HCT116 (cell line): ENCODE results near the gene CRYGA.

Experiments
- CEBPB ChIP-seq: IDR thresholded peaks from 2 replicates; pipeline ENCODE4 v1.6.1; 2012; ENCODE audit warnings: low read depth
- EZH2 ChIP-seq: fragments of 200-600 bp; sonication (generic); IDR thresholded peaks from 2 replicates; pipeline ENCODE4 v1.6.1; 2017; ENCODE audit warnings: antibody characterized with exemption, mixed run types
- EZH2phosphoT487 ChIP-seq: fragments of 200-600 bp; IDR thresholded peaks from 2 replicates; pipeline ENCODE4 v1.6.1; 2018; ENCODE audit warnings: antibody characterized with exemption, borderline replicate concordance
- POLR2A ChIP-seq: IDR thresholded peaks from 2 replicates; pipeline ENCODE4 v1.7.0; 2011; ENCODE audit warnings: borderline replicate concordance; ENCODE audit not compliant: insufficient read depth, insufficient read length; ENCODE audit errors: extremely low read depth
- POLR2AphosphoS5 ChIP-seq: IDR thresholded peaks from 2 replicates; pipeline ENCODE4 v1.6.1; 2011; ENCODE audit warnings: mild to moderate bottlenecking, low read depth, low read length, moderate library complexity
- RAD21 ChIP-seq: IDR thresholded peaks from 2 replicates; pipeline ENCODE4 v1.6.1; 2012; ENCODE audit warnings: low read depth, mild to moderate bottlenecking
- TCF7L2 ChIP-seq: IDR thresholded peaks from 2 replicates; pipeline ENCODE4 v1.7.0; 2011; ENCODE audit warnings: borderline replicate concordance, inconsistent platforms; ENCODE audit not compliant: insufficient read depth, insufficient read length; ENCODE audit errors: extremely low read depth
- YY1 ChIP-seq: IDR thresholded peaks from 2 replicates; pipeline ENCODE4 v1.6.1; 2011; ENCODE audit warnings: low read length, low read depth, moderate library complexity, mild to moderate bottlenecking; ENCODE audit not compliant: insufficient replicate concordance; ENCODE audit errors: extremely low read depth
- ZNF274 ChIP-seq: fragments of 200-500 bp; sonication (Bioruptor generic); IDR thresholded peaks from 2 replicates; pipeline ENCODE4 v1.6.1; 2014; ENCODE audit warnings: mild to moderate bottlenecking, low read depth, low read length, inconsistent platforms
- TF ChIP-seq, protein P1 (sequence below), 3 experiments: fragments of 200-600 bp in 1 of 3; sonication (generic) in 1 of 3; IDR thresholded peaks in 2 of 3; conservative IDR thresholded peaks in 1 of 3; 2 replicates each; pipeline ENCODE4 v1.5.1; 2012 to 2017; ENCODE audit warnings: low read depth in 2 of 3, low read length in 2 of 3, antibody characterized with exemption in 1 of 3, borderline replicate concordance in 1 of 3, control low read depth in 1 of 3, mild to moderate bottlenecking in 1 of 3, mixed read lengths in 1 of 3, mixed run types in 1 of 3, moderate library complexity in 1 of 3; ENCODE audit not compliant: insufficient read depth in 1 of 3
- TF ChIP-seq, protein P2 (sequence below): IDR thresholded peaks from 2 replicates; pipeline ENCODE4 v1.6.1; 2012

DNA sequence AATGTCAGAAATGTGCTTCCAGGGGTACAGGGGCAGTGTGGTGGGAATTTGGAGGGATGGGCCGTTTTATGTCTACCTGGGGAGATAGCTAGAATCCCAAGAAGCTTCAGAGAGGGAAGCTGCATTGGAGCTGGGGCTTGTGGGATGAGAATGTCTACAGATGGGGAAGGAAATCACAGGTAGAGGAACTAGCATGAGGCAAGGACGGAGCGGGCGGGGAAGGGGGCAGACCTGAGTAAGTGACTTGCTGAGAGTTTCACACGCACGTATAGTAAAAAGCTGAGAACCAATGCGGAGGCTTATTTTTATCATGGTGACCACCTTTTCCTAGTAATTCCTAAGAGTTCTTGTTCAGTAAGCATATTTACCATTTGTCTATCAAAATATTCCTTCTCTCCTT lies 20.1 kb upstream of the CRYGA start:
- TF ChIP-seq, protein P1, sequence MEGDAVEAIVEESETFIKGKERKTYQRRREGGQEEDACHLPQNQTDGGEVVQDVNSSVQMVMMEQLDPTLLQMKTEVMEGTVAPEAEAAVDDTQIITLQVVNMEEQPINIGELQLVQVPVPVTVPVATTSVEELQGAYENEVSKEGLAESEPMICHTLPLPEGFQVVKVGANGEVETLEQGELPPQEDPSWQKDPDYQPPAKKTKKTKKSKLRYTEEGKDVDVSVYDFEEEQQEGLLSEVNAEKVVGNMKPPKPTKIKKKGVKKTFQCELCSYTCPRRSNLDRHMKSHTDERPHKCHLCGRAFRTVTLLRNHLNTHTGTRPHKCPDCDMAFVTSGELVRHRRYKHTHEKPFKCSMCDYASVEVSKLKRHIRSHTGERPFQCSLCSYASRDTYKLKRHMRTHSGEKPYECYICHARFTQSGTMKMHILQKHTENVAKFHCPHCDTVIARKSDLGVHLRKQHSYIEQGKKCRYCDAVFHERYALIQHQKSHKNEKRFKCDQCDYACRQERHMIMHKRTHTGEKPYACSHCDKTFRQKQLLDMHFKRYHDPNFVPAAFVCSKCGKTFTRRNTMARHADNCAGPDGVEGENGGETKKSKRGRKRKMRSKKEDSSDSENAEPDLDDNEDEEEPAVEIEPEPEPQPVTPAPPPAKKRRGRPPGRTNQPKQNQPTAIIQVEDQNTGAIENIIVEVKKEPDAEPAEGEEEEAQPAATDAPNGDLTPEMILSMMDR (IDR thresholded peaks at IDR 0.05 in 2 of 3, conservative IDR thresholded peaks at IDR 0.05 in 1 of 3; ENCODE audit: borderline replicate concordance in 1 of 3, insufficient read depth in 1 of 3, low read depth in 2 of 3, low read length in 2 of 3) = no peak
- TF ChIP-seq CEBPB (no peak), POLR2AphosphoS5 (no peak), POLR2A (no peak), EZH2phosphoT487 (no peak), TCF7L2 (no peak), RAD21 (no peak), EZH2 (no peak), YY1 (no peak), ZNF274 (no peak)
- TF ChIP-seq, protein P2, sequence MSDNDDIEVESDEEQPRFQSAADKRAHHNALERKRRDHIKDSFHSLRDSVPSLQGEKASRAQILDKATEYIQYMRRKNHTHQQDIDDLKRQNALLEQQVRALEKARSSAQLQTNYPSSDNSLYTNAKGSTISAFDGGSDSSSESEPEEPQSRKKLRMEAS = no peak
